WTC11 (cell line): ENCODE data around the gene ABCA6. TPM values are rescaled to one million over a fixed set of nuclear protein-coding genes. Genes with fewer than 3 reads are reported as not detected.

Source experiments
- ATAC-seq: fragments of 200-7000 bp; cut with Tn5 transposase; 2 replicates; pipeline ENCODE4 v1.10.0; 2021; ENCODE audit warnings: mild to moderate bottlenecking, moderate library complexity
- CTCF ChIA-PET: fragments of 300-600 bp; sonication (Branson Sonifier 250); formaldehyde crosslinking; loops from one replicate; lab custom pipeline; 2021; ENCODE audit warnings: antibody characterized with exemption; lab: Charles Lee
- POLR2A ChIA-PET: fragments of 350-600 bp; sonication (Branson Sonifier 250); formaldehyde crosslinking; loops from one replicate; lab custom pipeline; 2021; ENCODE audit warnings: antibody characterized with exemption; lab: Charles Lee
- DNase-seq: peaks from one replicate; pipeline ENCODE4 v3.0.0; 2021; ENCODE audit warnings: low spot score
- H3K27ac Mint-ChIP-seq: 2 replicates; pipeline ENCODE4 v1.8.0; 2021; ENCODE audit warnings: mixed read lengths
- H3K27me3 Mint-ChIP-seq: 2 replicates; pipeline ENCODE4 v1.8.0; 2021; ENCODE audit warnings: low read depth, mild to moderate bottlenecking, moderate library complexity, mixed read lengths
- H3K36me3 Mint-ChIP-seq: 2 replicates; pipeline ENCODE4 v1.8.0; 2021; ENCODE audit warnings: mixed read lengths
- H3K4me1 Mint-ChIP-seq: 2 replicates; pipeline ENCODE4 v1.8.0; 2022; ENCODE audit warnings: mixed read lengths
- H3K4me3 Mint-ChIP-seq: 2 replicates; pipeline ENCODE4 v1.8.0; 2021; ENCODE audit warnings: mild to moderate bottlenecking, moderate library complexity, mixed read lengths
- H3K9me3 Mint-ChIP-seq: 2 replicates; pipeline ENCODE4 v1.8.0; 2021; ENCODE audit warnings: mixed read lengths
- EMX1 ChIP-seq: fragments of 250-450 bp; sonication (Bioruptor Pico); IDR thresholded peaks from 2 replicates; pipeline ENCODE4 v1.8.0; 2021; ENCODE audit warnings: mild to moderate bottlenecking
- GABPB1 ChIP-seq: sonication (generic); formaldehyde crosslinking; IDR thresholded peaks from 2 replicates; pipeline ENCODE4 v1.8.1; 2023; ENCODE audit warnings: mild to moderate bottlenecking, missing genetic modification reagents
- KAT7 ChIP-seq: sonication (generic); formaldehyde crosslinking; IDR thresholded peaks from 2 replicates; pipeline ENCODE4 v1.8.1; 2023; ENCODE audit warnings: missing genetic modification reagents, mild to moderate bottlenecking, borderline replicate concordance
- NR2C2 ChIP-seq: sonication (generic); formaldehyde crosslinking; IDR thresholded peaks from 2 replicates; pipeline ENCODE4 v1.8.0; 2022; ENCODE audit warnings: mild to moderate bottlenecking, missing genetic modification reagents
- RELA ChIP-seq: sonication (generic); formaldehyde crosslinking; IDR thresholded peaks from 2 replicates; pipeline ENCODE4 v1.8.1; 2022; ENCODE audit warnings: missing genetic modification reagents, mild to moderate bottlenecking, borderline replicate concordance
- TEAD1 ChIP-seq: sonication (generic); formaldehyde crosslinking; IDR thresholded peaks from 2 replicates; pipeline ENCODE4 v1.8.0; 2022; ENCODE audit warnings: mild to moderate bottlenecking, missing genetic modification reagents
- ZNF281 ChIP-seq: sonication (generic); formaldehyde crosslinking; IDR thresholded peaks from 2 replicates; pipeline ENCODE4 v1.8.0; 2023; ENCODE audit warnings: mild to moderate bottlenecking, missing genetic modification reagents
- ZNF512 ChIP-seq: sonication (generic); formaldehyde crosslinking; IDR thresholded peaks from 2 replicates; pipeline ENCODE4 v1.8.1; 2022; ENCODE audit warnings: missing genetic modification reagents, borderline replicate concordance
- microRNA-seq: library from miRNA; unstranded; fragments of <30 nt; microRNA quantifications from one replicate; pipeline ENCODE4 v1.2.0, GENCODE V29; 2022; ENCODE audit warnings: borderline number of aligned reads
- total RNA-seq: library from RNA; stranded (reverse); gene quantifications from 3 replicates; pipeline ENCODE4 v1.2.3, GENCODE V29; 2021
- TF ChIP-seq, protein P1 (sequence below): fragments of 250-450 bp; sonication (Bioruptor Pico); IDR thresholded peaks from 2 replicates; pipeline ENCODE4 v1.9.0; 2021; ENCODE audit warnings: mild to moderate bottlenecking, borderline replicate concordance

The ABCA6 gene
- total RNA-seq, 1 experiment from 2014 or later = not detected

- ChIA-PET POLR2A (no interaction called here), CTCF (no interaction called here)
- Mint-ChIP-seq H3K4me3 (no peak overlapping the region), H3K27me3 (no peaks in the 10 kb centered on the region), H3K4me1 (no peaks in the 10 kb centered on the region), H3K27ac (no peak overlapping the region), H3K36me3 (no peaks in the 10 kb centered on the region), H3K9me3 (peaks cover 4% of the 10 kb centered on the region; the same call in 1 of the 2 replicates)
- TF ChIP-seq KAT7 (no peak), GABPB1 (CRISPR knock-in tag) (no peak), NR2C2 (no peak)
- no peak for DNase-seq
- ATAC-seq = no peak
Observed at GRCh38 chr17:69031839-69032238, 109.9 kb downstream of the ABCA6 start.

- CTCF ChIA-PET = interaction anchor here (0.7 to 1.4 kb wide), 2 partner anchors 55 to 124 kb away, joined by 3 to 4 read pairs; no protein-coding TSS in a partner anchor
- no peak overlapping the region for H3K27ac Mint-ChIP-seq
- no peaks in the 10 kb centered on the region for H3K36me3 Mint-ChIP-seq
- DNase-seq (no peak), ATAC-seq (no peak)
- POLR2A ChIA-PET = no interaction called here
- TF ChIP-seq TEAD1 (CRISPR knock-in tag) (no peak), RELA (no peak), ZNF512 (CRISPR knock-in tag) (no peak), EMX1 (CRISPR knock-in tag) (no peak), NR2C2 (no peak), ZNF281 (no peak)
- TF ChIP-seq, protein P1, sequence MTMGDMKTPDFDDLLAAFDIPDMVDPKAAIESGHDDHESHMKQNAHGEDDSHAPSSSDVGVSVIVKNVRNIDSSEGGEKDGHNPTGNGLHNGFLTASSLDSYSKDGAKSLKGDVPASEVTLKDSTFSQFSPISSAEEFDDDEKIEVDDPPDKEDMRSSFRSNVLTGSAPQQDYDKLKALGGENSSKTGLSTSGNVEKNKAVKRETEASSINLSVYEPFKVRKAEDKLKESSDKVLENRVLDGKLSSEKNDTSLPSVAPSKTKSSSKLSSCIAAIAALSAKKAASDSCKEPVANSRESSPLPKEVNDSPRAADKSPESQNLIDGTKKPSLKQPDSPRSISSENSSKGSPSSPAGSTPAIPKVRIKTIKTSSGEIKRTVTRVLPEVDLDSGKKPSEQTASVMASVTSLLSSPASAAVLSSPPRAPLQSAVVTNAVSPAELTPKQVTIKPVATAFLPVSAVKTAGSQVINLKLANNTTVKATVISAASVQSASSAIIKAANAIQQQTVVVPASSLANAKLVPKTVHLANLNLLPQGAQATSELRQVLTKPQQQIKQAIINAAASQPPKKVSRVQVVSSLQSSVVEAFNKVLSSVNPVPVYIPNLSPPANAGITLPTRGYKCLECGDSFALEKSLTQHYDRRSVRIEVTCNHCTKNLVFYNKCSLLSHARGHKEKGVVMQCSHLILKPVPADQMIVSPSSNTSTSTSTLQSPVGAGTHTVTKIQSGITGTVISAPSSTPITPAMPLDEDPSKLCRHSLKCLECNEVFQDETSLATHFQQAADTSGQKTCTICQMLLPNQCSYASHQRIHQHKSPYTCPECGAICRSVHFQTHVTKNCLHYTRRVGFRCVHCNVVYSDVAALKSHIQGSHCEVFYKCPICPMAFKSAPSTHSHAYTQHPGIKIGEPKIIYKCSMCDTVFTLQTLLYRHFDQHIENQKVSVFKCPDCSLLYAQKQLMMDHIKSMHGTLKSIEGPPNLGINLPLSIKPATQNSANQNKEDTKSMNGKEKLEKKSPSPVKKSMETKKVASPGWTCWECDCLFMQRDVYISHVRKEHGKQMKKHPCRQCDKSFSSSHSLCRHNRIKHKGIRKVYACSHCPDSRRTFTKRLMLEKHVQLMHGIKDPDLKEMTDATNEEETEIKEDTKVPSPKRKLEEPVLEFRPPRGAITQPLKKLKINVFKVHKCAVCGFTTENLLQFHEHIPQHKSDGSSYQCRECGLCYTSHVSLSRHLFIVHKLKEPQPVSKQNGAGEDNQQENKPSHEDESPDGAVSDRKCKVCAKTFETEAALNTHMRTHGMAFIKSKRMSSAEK (CRISPR knock-in tag) = no peak
- 0 out of 2 replicates have a peak, but pooled peaks cover 2% of the 10 kb centered on the region for H3K27me3 Mint-ChIP-seq
- H3K4me1 Mint-ChIP-seq = no peaks in the 10 kb centered on the region
- no peak overlapping the region for H3K4me3 Mint-ChIP-seq
- H3K9me3 Mint-ChIP-seq = no peaks in the 10 kb centered on the region
Observed at GRCh38 chr17:69030169-69030568, 111.5 kb downstream of the ABCA6 start.

Small RNA genes lying within 50 kb of the gene (microRNA-seq; reads per million reads assigned to microRNA genes)
- gene MIR4524A = not detected
- not detected for gene MIR4524B

Other genes starting within 250 kb of the ABCA6 start
- 0.15 to 0.25 TPM (median 0.21 TPM) in 3 replicates for gene ABCA8, start 186.5 kb downstream of the ABCA6 start, total RNA-seq
- not detected in 3 replicates for gene ABCA9, start 81.0 kb downstream of the ABCA6 start, total RNA-seq
- 0.14 TPM in 1 of 3 replicates, not detected in the others for gene ABCA10, start 86.9 kb upstream of the ABCA6 start, total RNA-seq
- 1.4 to 1.8 TPM (median 1.6 TPM) in 3 replicates for gene ABCA5, start 185.2 kb upstream of the ABCA6 start, total RNA-seq